Measurements from ENCODE around the gene ATRNL1.

ATRNL1 gene

DNA sequence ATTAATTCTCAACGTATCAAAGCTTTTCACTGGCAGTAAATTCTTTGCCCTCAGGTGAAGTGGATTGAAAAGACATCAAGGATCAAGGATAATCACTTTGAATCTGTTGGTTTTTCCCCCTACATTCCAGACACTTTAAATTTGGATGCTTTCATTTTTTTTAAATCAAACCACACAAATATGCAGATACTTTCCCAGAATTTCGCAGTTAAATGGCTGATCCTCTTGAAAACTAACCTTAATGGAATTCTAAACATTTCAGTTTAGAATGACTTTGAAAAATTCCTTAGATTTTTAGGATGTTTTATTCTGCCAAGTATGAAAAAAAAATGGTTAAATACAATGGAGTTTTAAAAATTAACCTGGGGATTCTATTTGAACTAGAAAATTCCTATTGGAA, 853.9 kb downstream of the ATRNL1 start:
- H2BK120ac ChIP-seq (ENCODE audit: low read depth, low read length) = no peak overlapping the region
- H3K36me3 ChIP-seq (ENCODE audit: control insufficient read depth, insufficient read depth, low read length) = no peaks in the 10 kb centered on the region
- WGBS (ENCODE audit: extremely low coverage, insufficient coverage, low lambda C conversion rate) = no CpG with 5 or more reads among the region's 2 CpGs
- no peaks in the 10 kb centered on the region for H3K4me1 ChIP-seq (ENCODE audit: control insufficient read depth, low read depth, low read length)
- H3K4ac ChIP-seq (ENCODE audit: low read depth, low read length) = no peak overlapping the region
- no peak overlapping the region for H4K5ac ChIP-seq (ENCODE audit: low read length)
- no peaks in the 10 kb centered on the region for H3K27me3 ChIP-seq (ENCODE audit: insufficient read depth, low read length, poor library complexity)
- no peak overlapping the region for H3K9ac ChIP-seq (ENCODE audit: low read length)
- H3K79me2 ChIP-seq (ENCODE audit: control insufficient read depth, insufficient read depth, low read length) = no peaks in the 10 kb centered on the region
- H3K56ac ChIP-seq (ENCODE audit: low read length) = no peak overlapping the region
- no peak overlapping the region for H3K18ac ChIP-seq (ENCODE audit: low read length)
- H4K8ac ChIP-seq (ENCODE audit: low read depth, low read length) = no peak overlapping the region
- peak; percentile 82 for DNase-seq
- H3K27ac ChIP-seq (ENCODE audit: low read depth, low read length) = no peak overlapping the region
- H2BK15ac ChIP-seq (replicated peaks; ENCODE audit: low read depth) = no peak overlapping the region
- no peak overlapping the region for H3K23ac ChIP-seq (ENCODE audit: low read length)
- no peaks in the 10 kb centered on the region for H3K79me1 ChIP-seq (ENCODE audit: low read length)
- no peak overlapping the region for H3K4me3 ChIP-seq (ENCODE audit: low read length)
- no peak overlapping the region for H3K4me2 ChIP-seq (ENCODE audit: low read length)
- H2BK5ac ChIP-seq (ENCODE audit: low read length) = no peak overlapping the region
- H2AK5ac ChIP-seq (ENCODE audit: low read length) = no peak overlapping the region

DNA sequence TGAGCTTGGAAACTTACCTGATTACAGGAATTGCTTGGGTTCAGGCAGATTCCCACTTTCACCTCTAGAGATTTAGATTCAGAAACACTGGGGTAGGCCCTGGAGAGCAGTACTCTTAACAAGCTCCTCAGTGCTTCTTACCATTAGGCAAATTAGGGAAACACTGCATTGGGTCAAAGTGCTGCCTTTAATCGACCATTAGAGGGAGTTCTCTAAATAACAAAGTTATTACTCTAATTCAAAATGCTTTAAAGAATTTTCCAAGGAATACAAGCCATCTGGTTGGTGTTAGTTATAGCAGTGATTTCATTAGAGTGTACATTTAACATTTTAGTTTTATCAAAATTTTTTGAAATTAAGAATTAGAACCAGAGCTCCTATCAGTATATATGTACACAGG, 855.3 kb downstream of the ATRNL1 start:
- Histone ChIP-seq H3K27ac (ENCODE audit: low read depth, low read length) (no peak overlapping the region), H3K27me3 (ENCODE audit: insufficient read depth, low read length, poor library complexity) (no peaks in the 10 kb centered on the region), H3K23ac (ENCODE audit: low read length) (no peak overlapping the region), H2BK120ac (ENCODE audit: low read depth, low read length) (no peak overlapping the region), H2BK5ac (ENCODE audit: low read length) (no peak overlapping the region), H3K56ac (ENCODE audit: low read length) (no peak overlapping the region), H4K5ac (ENCODE audit: low read length) (no peak overlapping the region), H3K79me2 (ENCODE audit: control insufficient read depth, insufficient read depth, low read length) (no peaks in the 10 kb centered on the region), H3K18ac (ENCODE audit: low read length) (no peak overlapping the region), H3K36me3 (ENCODE audit: control insufficient read depth, insufficient read depth, low read length) (no peaks in the 10 kb centered on the region), H3K4me1 (ENCODE audit: control insufficient read depth, low read depth, low read length) (no peaks in the 10 kb centered on the region), H3K79me1 (ENCODE audit: low read length) (no peaks in the 10 kb centered on the region), H2BK15ac (replicated peaks; ENCODE audit: low read depth) (no peak overlapping the region), H3K4me2 (ENCODE audit: low read length) (no peak overlapping the region), H3K4me3 (ENCODE audit: low read length) (no peak overlapping the region), H3K9ac (ENCODE audit: low read length) (no peak overlapping the region), H4K8ac (ENCODE audit: low read depth, low read length) (no peak overlapping the region), H3K4ac (ENCODE audit: low read depth, low read length) (no peak overlapping the region), H2AK5ac (ENCODE audit: low read length) (no peak overlapping the region)
- no CpG with 5 or more reads among the region's 1 CpG for WGBS (ENCODE audit: extremely low coverage, insufficient coverage, low lambda C conversion rate)
- peak; percentile 80 for DNase-seq

DNA sequence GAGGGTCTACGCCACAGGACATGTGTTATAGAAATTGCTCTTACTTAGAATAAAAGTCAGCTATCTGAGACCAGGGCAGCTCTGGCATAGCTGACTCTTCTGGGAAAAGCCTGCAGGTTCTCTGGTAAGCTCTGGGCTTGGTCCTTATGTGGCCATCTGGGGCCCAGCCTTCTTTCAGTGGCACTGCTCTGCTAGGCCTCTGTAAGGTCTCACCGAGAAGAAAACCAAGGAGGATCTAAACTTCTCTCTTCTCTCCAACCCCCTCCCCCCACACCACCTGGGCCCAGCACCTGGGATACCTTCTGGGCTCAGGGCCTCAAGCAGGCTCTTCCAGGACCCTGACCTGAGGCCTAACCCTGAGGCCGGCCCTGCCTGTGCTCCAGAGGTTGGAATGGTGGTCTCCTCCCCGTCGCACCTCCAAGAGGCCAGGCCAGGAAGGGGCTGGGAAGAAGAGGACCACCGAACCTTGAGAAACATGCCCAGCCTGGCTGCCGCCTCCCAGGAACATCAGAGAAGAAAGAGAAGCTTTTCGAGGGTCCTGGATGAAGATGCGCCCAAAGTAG, 856.2 kb downstream of the ATRNL1 start:
- Histone ChIP-seq H3K4ac (ENCODE audit: low read depth, low read length) (no peak overlapping the region), H2AK5ac (ENCODE audit: low read length) (no peak overlapping the region), H3K79me1 (ENCODE audit: low read length) (no peaks in the 10 kb centered on the region), H2BK15ac (replicated peaks; ENCODE audit: low read depth) (no peak overlapping the region), H3K4me1 (ENCODE audit: control insufficient read depth, low read depth, low read length) (no peaks in the 10 kb centered on the region), H2BK120ac (ENCODE audit: low read depth, low read length) (no peak overlapping the region), H3K4me3 (ENCODE audit: low read length) (no peak overlapping the region), H2BK5ac (ENCODE audit: low read length) (no peak overlapping the region), H4K5ac (ENCODE audit: low read length) (no peak overlapping the region), H3K56ac (ENCODE audit: low read length) (no peak overlapping the region), H3K79me2 (ENCODE audit: control insufficient read depth, insufficient read depth, low read length) (no peaks in the 10 kb centered on the region), H3K9ac (ENCODE audit: low read length) (no peak overlapping the region), H3K27ac (ENCODE audit: low read depth, low read length) (no peak overlapping the region), H3K27me3 (ENCODE audit: insufficient read depth, low read length, poor library complexity) (no peaks in the 10 kb centered on the region), H3K4me2 (ENCODE audit: low read length) (no peak overlapping the region), H4K8ac (ENCODE audit: low read depth, low read length) (no peak overlapping the region), H3K36me3 (ENCODE audit: control insufficient read depth, insufficient read depth, low read length) (no peaks in the 10 kb centered on the region), H3K18ac (ENCODE audit: low read length) (no peak overlapping the region), H3K23ac (ENCODE audit: low read length) (no peak overlapping the region)
- no CpG with 5 or more reads among the region's 9 CpGs for WGBS (ENCODE audit: extremely low coverage, insufficient coverage, low lambda C conversion rate)
- no peak for DNase-seq

DNA sequence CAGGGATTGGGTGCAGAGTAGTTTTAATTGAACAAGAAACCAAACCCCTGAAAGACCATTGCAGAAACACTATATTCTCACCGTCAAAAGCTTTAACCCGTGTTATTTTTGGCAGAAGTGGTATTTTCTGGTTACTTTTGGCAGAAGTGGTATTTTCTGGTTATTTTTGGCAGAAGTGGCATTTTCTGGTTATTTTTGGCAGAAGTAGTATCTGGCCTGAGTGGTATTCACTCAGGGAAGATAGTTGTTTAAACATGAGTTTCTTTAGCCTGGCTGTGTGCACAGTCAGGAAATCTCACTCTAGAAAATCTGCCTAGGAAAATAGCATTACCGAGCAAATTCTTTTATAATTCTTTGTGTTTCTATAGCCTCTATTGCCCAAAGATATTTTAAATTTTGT, 857.2 kb downstream of the ATRNL1 start:
- no peak for DNase-seq
- WGBS (ENCODE audit: extremely low coverage, insufficient coverage, low lambda C conversion rate) = no CpG with 5 or more reads among the region's 3 CpGs

DNA sequence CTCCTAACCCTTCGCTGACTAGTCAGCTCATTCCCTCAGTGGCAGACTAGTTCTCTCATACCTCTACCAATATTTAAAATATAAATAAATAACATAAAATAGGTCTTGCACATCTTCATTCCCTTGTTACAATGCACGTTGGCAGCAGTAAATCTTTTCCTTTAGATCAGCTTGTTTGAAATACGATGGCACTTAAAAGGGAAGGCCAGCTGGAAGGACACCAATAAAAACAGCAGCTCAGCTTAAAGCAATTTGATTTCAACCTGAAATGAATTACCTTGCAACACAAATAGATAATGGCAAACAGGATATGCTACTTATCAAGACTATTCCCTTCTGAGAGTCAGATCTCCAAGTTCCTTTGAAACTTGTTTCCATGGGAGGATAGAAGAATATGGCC, 858.1 kb downstream of the ATRNL1 start:
- no peak overlapping the region for H4K5ac ChIP-seq (ENCODE audit: low read length)
- no peak overlapping the region for H3K27ac ChIP-seq (ENCODE audit: low read depth, low read length)
- H3K4me1 ChIP-seq (ENCODE audit: control insufficient read depth, low read depth, low read length) = no peaks in the 10 kb centered on the region
- H3K23ac ChIP-seq (ENCODE audit: low read length) = no peak overlapping the region
- no peak overlapping the region for H3K9ac ChIP-seq (ENCODE audit: low read length)
- WGBS (ENCODE audit: extremely low coverage, insufficient coverage, low lambda C conversion rate) = no CpG with 5 or more reads among the region's 3 CpGs
- no peak overlapping the region for H2AK5ac ChIP-seq (ENCODE audit: low read length)
- H3K36me3 ChIP-seq (ENCODE audit: control insufficient read depth, insufficient read depth, low read length) = no peaks in the 10 kb centered on the region
- H2BK120ac ChIP-seq (ENCODE audit: low read depth, low read length) = no peak overlapping the region
- H3K4ac ChIP-seq (ENCODE audit: low read depth, low read length) = no peak overlapping the region
- H2BK5ac ChIP-seq (ENCODE audit: low read length) = no peak overlapping the region
- no peaks in the 10 kb centered on the region for H3K79me1 ChIP-seq (ENCODE audit: low read length)
- no peak overlapping the region for H2BK15ac ChIP-seq (replicated peaks; ENCODE audit: low read depth)
- no peaks in the 10 kb centered on the region for H3K79me2 ChIP-seq (ENCODE audit: control insufficient read depth, insufficient read depth, low read length)
- H3K27me3 ChIP-seq (ENCODE audit: insufficient read depth, low read length, poor library complexity) = no peaks in the 10 kb centered on the region
- H4K8ac ChIP-seq (ENCODE audit: low read depth, low read length) = no peak overlapping the region
- DNase-seq = no peak
- H3K56ac ChIP-seq (ENCODE audit: low read length) = no peak overlapping the region
- no peak overlapping the region for H3K4me2 ChIP-seq (ENCODE audit: low read length)
- no peak overlapping the region for H3K4me3 ChIP-seq (ENCODE audit: low read length)
- no peak overlapping the region for H3K18ac ChIP-seq (ENCODE audit: low read length)

More for the DNA sequence above, 857.2 kb downstream of the ATRNL1 start:
- H3K27me3 ChIP-seq (ENCODE audit: insufficient read depth, low read length, poor library complexity) = no peaks in the 10 kb centered on the region
- H3K9ac ChIP-seq (ENCODE audit: low read length) = no peak overlapping the region
- H2BK120ac ChIP-seq (ENCODE audit: low read depth, low read length) = no peak overlapping the region
- H3K4me3 ChIP-seq (ENCODE audit: low read length) = no peak overlapping the region
- no peak overlapping the region for H2BK5ac ChIP-seq (ENCODE audit: low read length)
- no peak overlapping the region for H3K27ac ChIP-seq (ENCODE audit: low read depth, low read length)
- H2BK15ac ChIP-seq (replicated peaks; ENCODE audit: low read depth) = no peak overlapping the region
- no peak overlapping the region for H2AK5ac ChIP-seq (ENCODE audit: low read length)
- H3K79me1 ChIP-seq (ENCODE audit: low read length) = no peaks in the 10 kb centered on the region
- H3K79me2 ChIP-seq (ENCODE audit: control insufficient read depth, insufficient read depth, low read length) = no peaks in the 10 kb centered on the region
- H4K5ac ChIP-seq (ENCODE audit: low read length) = no peak overlapping the region
- no peaks in the 10 kb centered on the region for H3K36me3 ChIP-seq (ENCODE audit: control insufficient read depth, insufficient read depth, low read length)
- no peaks in the 10 kb centered on the region for H3K4me1 ChIP-seq (ENCODE audit: control insufficient read depth, low read depth, low read length)
- no peak overlapping the region for H3K23ac ChIP-seq (ENCODE audit: low read length)
- no peak overlapping the region for H3K4ac ChIP-seq (ENCODE audit: low read depth, low read length)
- no peak overlapping the region for H3K4me2 ChIP-seq (ENCODE audit: low read length)
- no peak overlapping the region for H3K18ac ChIP-seq (ENCODE audit: low read length)
- H4K8ac ChIP-seq (ENCODE audit: low read depth, low read length) = no peak overlapping the region
- H3K56ac ChIP-seq (ENCODE audit: low read length) = no peak overlapping the region

DNA sequence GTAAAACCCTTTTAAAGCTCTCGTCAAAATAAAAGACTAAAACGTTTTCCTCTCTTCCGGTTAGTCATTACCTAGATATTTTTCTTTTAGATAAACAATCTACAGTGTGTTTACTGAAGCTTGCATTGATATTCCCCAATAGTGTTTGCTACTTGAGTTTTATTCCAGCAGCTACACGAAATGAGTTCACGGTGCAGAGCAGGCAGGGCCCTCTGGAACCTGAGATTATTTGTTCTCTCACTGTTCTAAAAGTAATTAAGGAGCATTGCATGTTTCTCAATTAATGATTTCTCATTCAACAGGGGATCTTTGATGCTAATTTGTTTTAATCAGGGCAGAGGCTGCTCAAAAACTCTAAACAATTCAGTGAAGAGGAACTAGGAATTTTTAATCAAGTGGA, 860.1 kb downstream of the ATRNL1 start:
- no peak overlapping the region for H3K4me3 ChIP-seq (ENCODE audit: low read length)
- H3K27me3 ChIP-seq (ENCODE audit: insufficient read depth, low read length, poor library complexity) = no peaks in the 10 kb centered on the region
- H2BK120ac ChIP-seq (ENCODE audit: low read depth, low read length) = no peak overlapping the region
- no peak overlapping the region for H3K9ac ChIP-seq (ENCODE audit: low read length)
- no CpG with 5 or more reads among the region's 5 CpGs for WGBS (ENCODE audit: extremely low coverage, insufficient coverage, low lambda C conversion rate)
- no peak overlapping the region for H4K5ac ChIP-seq (ENCODE audit: low read length)
- H3K4ac ChIP-seq (ENCODE audit: low read depth, low read length) = no peak overlapping the region
- H3K36me3 ChIP-seq (ENCODE audit: control insufficient read depth, insufficient read depth, low read length) = no peaks in the 10 kb centered on the region
- no peak for DNase-seq
- no peak overlapping the region for H2AK5ac ChIP-seq (ENCODE audit: low read length)
- no peak overlapping the region for H2BK5ac ChIP-seq (ENCODE audit: low read length)
- H3K79me1 ChIP-seq (ENCODE audit: low read length) = no peaks in the 10 kb centered on the region
- no peak overlapping the region for H3K23ac ChIP-seq (ENCODE audit: low read length)
- no peaks in the 10 kb centered on the region for H3K79me2 ChIP-seq (ENCODE audit: control insufficient read depth, insufficient read depth, low read length)
- H4K8ac ChIP-seq (ENCODE audit: low read depth, low read length) = no peak overlapping the region
- H3K56ac ChIP-seq (ENCODE audit: low read length) = no peak overlapping the region
- no peak overlapping the region for H3K18ac ChIP-seq (ENCODE audit: low read length)
- no peaks in the 10 kb centered on the region for H3K4me1 ChIP-seq (ENCODE audit: control insufficient read depth, low read depth, low read length)
- no peak overlapping the region for H2BK15ac ChIP-seq (replicated peaks; ENCODE audit: low read depth)
- no peak overlapping the region for H3K4me2 ChIP-seq (ENCODE audit: low read length)
- H3K27ac ChIP-seq (ENCODE audit: low read depth, low read length) = no peak overlapping the region

All from mesendoderm (in vitro differentiated cells).